Medulla oblongata (tissue), 1 donor: Measurements from ENCODE around the gene PRRC1.

Experiments
- DNase-seq: peaks from one replicate; pipeline ENCODE4 v3.0.0-alpha.2; 2015; ENCODE audit errors: extremely low spot score

Gene PRRC1

GRCh38 chr5:127580731-127581130 is 63.3 kb downstream of the PRRC1 start:
- DNase-seq, result no peak

GRCh38 chr5:127581450-127581849 is 64.0 kb downstream of the PRRC1 start:
- DNase-seq, result no peak

GRCh38 chr5:127582773-127583370 is 65.4 kb downstream of the PRRC1 start:
- no peak for DNase-seq

- no peak for DNase-seq
Measured at GRCh38 chr5:127583866-127584265, 66.4 kb downstream of the PRRC1 start.

- no peak for DNase-seq
Measured at GRCh38 chr5:127585661-127586060, 68.2 kb downstream of the PRRC1 start.

GRCh38 chr5:127586066-127586770 is 68.8 kb downstream of the PRRC1 start:
- DNase-seq, result no peak

GRCh38 chr5:127586811-127587210 is 69.4 kb downstream of the PRRC1 start:
- DNase-seq, result no peak

GRCh38 chr5:127587246-127587917 is 69.9 kb downstream of the PRRC1 start:
- DNase-seq, result no peak

- DNase-seq, result no peak
Measured at GRCh38 chr5:127588368-127588767, 70.9 kb downstream of the PRRC1 start.

- DNase-seq, result no peak
Measured at GRCh38 chr5:127589309-127590030, 72.0 kb downstream of the PRRC1 start.

- DNase-seq, result no peak
Measured at GRCh38 chr5:127590156-127590722, 72.8 kb downstream of the PRRC1 start.

- no peak for DNase-seq
Measured at GRCh38 chr5:127595484-127596368, 78.3 kb downstream of the PRRC1 start.

GRCh38 chr5:127596501-127596900 is 79.1 kb downstream of the PRRC1 start:
- no peak for DNase-seq

- no peak for DNase-seq
Measured at GRCh38 chr5:127599320-127599719, 81.9 kb downstream of the PRRC1 start.

GRCh38 chr5:127599847-127600246 is 82.4 kb downstream of the PRRC1 start:
- no peak for DNase-seq

GRCh38 chr5:127601111-127601510 is 83.7 kb downstream of the PRRC1 start:
- DNase-seq, result no peak

- DNase-seq, result no peak
Measured at GRCh38 chr5:127601601-127602000, 84.2 kb downstream of the PRRC1 start.

- DNase-seq, result no peak
Measured at GRCh38 chr5:127602481-127602880, 85.0 kb downstream of the PRRC1 start.

- DNase-seq, result no peak
Measured at GRCh38 chr5:127602896-127603844, 85.7 kb downstream of the PRRC1 start.
